ENCODE results near the gene PANK1. TPM values are rescaled to one million over a fixed set of nuclear protein-coding genes. Genes with fewer than 3 reads are reported as not detected.

PANK1 gene
- total RNA-seq, 2 donors from 2014 or later: 4.5 to 10.5 TPM

GRCh38 chr10:89543841-89544240, 101.2 kb downstream of the PANK1 start:
- Mint-ChIP-seq H3K9me3 (peaks cover 3% of the 10 kb centered on the region), H3K4me1 (ENCODE audit: low read depth in 2 of 2) (peaks cover 0 to 5% of the 10 kb centered on the region in 2 donors), H3K27ac (no peak overlapping the region), H3K36me3 (no peaks in the 10 kb centered on the region), H3K27me3 (peaks cover 30% of the 10 kb centered on the region in 2 donors), H3K4me3 (no peak overlapping the region)
- DNase-seq (ENCODE audit: low spot score): no peak
- no peak for ATAC-seq

DNA sequence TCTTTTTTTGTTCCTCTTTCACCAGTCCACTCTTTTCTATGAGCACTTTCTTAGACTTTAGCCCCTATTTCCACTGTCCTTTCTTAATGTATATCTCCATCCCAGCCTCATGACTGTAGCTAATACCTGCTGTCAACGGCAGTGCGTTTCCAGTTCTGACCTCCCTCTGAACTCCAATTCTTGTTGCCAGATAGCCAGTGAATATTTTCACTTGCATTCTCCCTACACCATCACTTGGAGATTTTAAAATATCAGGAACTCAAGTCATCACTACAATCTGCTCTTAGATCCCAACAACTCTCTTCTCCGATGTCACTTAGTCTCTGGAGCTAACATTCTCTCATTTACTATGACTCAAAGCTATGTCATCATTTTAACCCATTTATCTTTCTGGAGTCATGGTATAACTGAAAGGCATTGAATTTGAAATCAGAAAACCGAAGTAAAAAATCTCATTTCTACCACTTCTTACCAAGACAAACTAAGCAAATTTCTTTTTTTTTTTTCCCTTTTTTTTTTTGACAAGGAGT, 104.6 kb downstream of the PANK1 start:
- peaks cover 34 to 40% of the 10 kb centered on the region in 2 donors for H3K27me3 Mint-ChIP-seq
- DNase-seq (ENCODE audit: low spot score) (no peak), ATAC-seq (no peak)
- H3K27ac Mint-ChIP-seq: no peak overlapping the region
- H3K4me1 Mint-ChIP-seq (ENCODE audit: low read depth in 2 of 2): no peaks in the 10 kb centered on the region
- H3K4me3 Mint-ChIP-seq: no peak overlapping the region
- no peaks in the 10 kb centered on the region for H3K36me3 Mint-ChIP-seq
- no peaks in the 10 kb centered on the region for H3K9me3 Mint-ChIP-seq

DNA sequence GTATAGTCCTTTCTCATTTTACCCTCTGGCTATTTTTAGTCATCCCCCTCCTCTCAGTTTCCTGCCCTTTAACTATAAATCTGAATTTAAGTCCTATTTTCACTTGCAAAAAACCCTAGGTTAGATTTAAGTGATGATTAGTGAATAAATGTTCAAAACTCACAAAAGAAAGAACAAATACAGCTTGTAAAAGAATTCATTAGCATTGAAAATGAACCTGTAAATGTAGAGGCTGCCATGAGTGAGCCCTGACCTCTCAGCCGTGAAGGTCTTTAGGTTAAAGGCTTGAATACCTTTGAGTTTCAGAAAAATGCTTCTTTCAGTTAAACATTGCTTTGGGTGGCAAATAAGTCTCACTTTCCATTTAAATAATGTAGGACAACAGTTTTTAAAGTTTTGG, 107.7 kb downstream of the PANK1 start:
- Mint-ChIP-seq H3K4me3 (no peak overlapping the region), H3K36me3 (no peaks in the 10 kb centered on the region), H3K4me1 (ENCODE audit: low read depth in 2 of 2) (peaks cover 0 to 3% of the 10 kb centered on the region in 2 donors), H3K27me3 (peaks cover 36 to 58% of the 10 kb centered on the region in 2 donors), H3K27ac (no peak overlapping the region), H3K9me3 (no peaks in the 10 kb centered on the region)
- ATAC-seq: no peak
- DNase-seq (ENCODE audit: low spot score): no peak

DNA sequence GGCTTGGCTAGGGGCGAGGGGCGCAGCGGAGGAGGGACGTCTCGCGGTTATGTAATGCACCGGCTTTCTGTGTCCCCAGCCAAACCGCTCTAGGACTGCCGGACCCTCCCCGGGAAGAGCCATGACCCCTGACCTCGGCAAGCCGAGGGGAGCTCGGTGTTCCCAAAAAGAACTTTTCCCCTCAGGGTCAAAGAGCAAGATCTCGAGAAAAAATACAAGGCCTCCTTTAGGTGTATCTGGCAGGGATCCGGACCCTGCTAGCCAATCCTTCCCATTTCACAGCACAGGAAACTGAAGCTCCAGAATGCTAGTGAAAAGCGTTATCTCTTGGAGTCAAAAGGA, 109.1 kb downstream of the PANK1 start:
- H3K27me3 Mint-ChIP-seq: peaks cover 38 to 69% of the 10 kb centered on the region in 2 donors
- no peak for ATAC-seq
- no peaks in the 10 kb centered on the region for H3K9me3 Mint-ChIP-seq
- H3K4me3 Mint-ChIP-seq: no peak overlapping the region
- peaks cover 3 to 7% of the 10 kb centered on the region in 2 donors for H3K4me1 Mint-ChIP-seq (ENCODE audit: low read depth in 2 of 2)
- H3K36me3 Mint-ChIP-seq: no peaks in the 10 kb centered on the region
- no peak for DNase-seq (ENCODE audit: low spot score)
- H3K27ac Mint-ChIP-seq: no peak overlapping the region

DNA sequence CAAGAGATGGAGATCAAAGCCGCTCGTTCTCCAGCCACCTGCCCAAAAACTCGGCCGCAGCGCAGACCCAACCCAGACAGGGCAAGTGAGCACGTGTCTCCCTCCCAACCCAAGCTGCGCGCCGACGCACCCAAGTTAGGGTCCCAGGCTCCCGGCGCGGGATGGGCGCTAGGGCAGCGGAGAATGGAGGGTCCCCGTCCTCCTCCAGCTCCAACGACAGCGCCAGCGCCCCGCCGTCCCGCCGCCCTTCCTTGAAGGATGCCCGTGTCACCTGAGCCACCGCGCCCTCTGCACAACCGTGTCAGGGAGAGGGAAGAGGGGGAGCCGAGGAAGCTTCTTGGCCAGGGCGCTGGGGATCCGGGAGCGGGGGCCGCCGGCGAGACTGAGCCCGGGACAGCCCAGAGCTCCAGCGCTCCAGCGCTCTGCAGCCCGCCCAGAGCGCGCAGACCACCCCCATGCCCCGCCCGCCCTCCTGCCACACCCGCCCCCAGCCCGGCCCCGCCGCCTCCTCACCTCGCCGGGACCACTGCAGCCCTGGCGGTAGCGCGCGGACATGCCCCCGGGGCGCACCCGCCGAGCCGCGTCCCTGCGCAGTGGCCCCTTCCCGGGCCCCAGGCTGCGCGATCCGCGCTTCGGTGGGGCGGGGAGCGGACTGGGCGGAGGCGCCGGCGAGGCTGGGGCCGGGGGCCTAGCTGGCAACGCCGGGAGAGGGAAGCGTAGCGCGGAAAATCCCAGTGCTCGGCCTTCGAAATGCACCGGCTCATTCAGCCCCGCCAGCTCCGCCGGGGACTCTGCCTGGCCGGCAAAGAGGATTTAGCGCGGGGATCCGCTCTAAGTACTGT, 109.7 kb downstream of the PANK1 start, which contains the start of gene SLC16A12:
SLC16A12 (minus strand) TSS at position 424 of the 842 bp plus-strand sequence. CDS start 73,016 bp downstream, outside the sequence.
- peaks cover 38 to 69% of the 10 kb centered on the region in 2 donors for H3K27me3 Mint-ChIP-seq
- ATAC-seq: peak; percentile 36 to 44
- H3K4me3 Mint-ChIP-seq: no peak within 1 kb of the TSS
- H3K36me3 Mint-ChIP-seq: no peaks in the 10 kb centered on the region
- H3K27ac Mint-ChIP-seq: no peak within 1 kb of the TSS
- H3K9me3 Mint-ChIP-seq: no peaks in the 10 kb centered on the region
- DNase-seq (ENCODE audit: low spot score): no peak
- peaks cover 3 to 7% of the 10 kb centered on the region in 2 donors for H3K4me1 Mint-ChIP-seq (ENCODE audit: low read depth in 2 of 2)

- no peak overlapping the region for H3K4me3 Mint-ChIP-seq
- H3K27ac Mint-ChIP-seq: no peak overlapping the region
- DNase-seq (ENCODE audit: low spot score) (no peak), ATAC-seq (no peak)
- H3K27me3 Mint-ChIP-seq: peaks cover 34 to 65% of the 10 kb centered on the region in 2 donors
- no peaks in the 10 kb centered on the region for H3K36me3 Mint-ChIP-seq
- H3K9me3 Mint-ChIP-seq: no peaks in the 10 kb centered on the region
- H3K4me1 Mint-ChIP-seq (ENCODE audit: low read depth in 2 of 2): peaks cover 3 to 7% of the 10 kb centered on the region in 2 donors
Measured at GRCh38 chr10:89534826-89535166, 110.2 kb downstream of the PANK1 start.

Other genes starting within 250 kb of the PANK1 start
- 10 to 100 TPM in 1 of 2 donors, 1 to 10 TPM in 1; 5.2 to 17.5 TPM for gene IFIT5, start 230.7 kb downstream of the PANK1 start, total RNA-seq
- gene SLC16A12, start 109.6 kb downstream of the PANK1 start, total RNA-seq: not detected
- 10 to 100 TPM; 31.5 to 62.4 TPM for gene KIF20B, start 56.3 kb upstream of the PANK1 start, total RNA-seq